ENCODE data around the gene P2RX3.
"Not testable (repeated sequence)": the region's sequence is repeated elsewhere in the genome, so short reads cannot be mapped to it uniquely, and the experiment has no call there.

P2RX3 gene

GRCh38 chr11:57377107-57377506 is 39.0 kb downstream of the P2RX3 start:
- DNase-seq: no peak

- DNase-seq: no peak
Measured at GRCh38 chr11:57378186-57378585, 40.0 kb downstream of the P2RX3 start.

GRCh38 chr11:57379732-57380131 is 41.6 kb downstream of the P2RX3 start:
- no peak for DNase-seq

GRCh38 chr11:57380975-57381374 is 42.8 kb downstream of the P2RX3 start, which contains the start of gene PRG3:
TSS of gene PRG3 (minus strand) at chr11:57381150. CDS start at chr11:57380708, 442 bp downstream.
- no peak for DNase-seq

GRCh38 chr11:57386178-57386940 is 48.2 kb downstream of the P2RX3 start:
- DNase-seq: no peak

GRCh38 chr11:57387289-57388030 is 49.3 kb downstream of the P2RX3 start:
- no peak for DNase-seq

GRCh38 chr11:57390535-57390934 is 52.4 kb downstream of the P2RX3 start, which contains the start of gene PRG2:
TSS of gene PRG2 (minus strand) at chr11:57390650. CDS start at chr11:57389944, 706 bp downstream.
- no peak for DNase-seq

- no peak for DNase-seq
Measured at GRCh38 chr11:57391111-57391510, 53.0 kb downstream of the P2RX3 start.

- no peak for DNase-seq
Measured at GRCh38 chr11:57391539-57391938, 53.4 kb downstream of the P2RX3 start.

- no peak for DNase-seq
Measured at GRCh38 chr11:57392066-57392762, 54.1 kb downstream of the P2RX3 start.

- no peak for DNase-seq
Measured at GRCh38 chr11:57392763-57393105, 54.6 kb downstream of the P2RX3 start.

GRCh38 chr11:57394203-57394965 is 56.2 kb downstream of the P2RX3 start:
- no peak for DNase-seq

GRCh38 chr11:57395905-57396623 is 57.9 kb downstream of the P2RX3 start:
- DNase-seq: no peak

- no peak for DNase-seq
Measured at GRCh38 chr11:57396744-57397143, 58.6 kb downstream of the P2RX3 start.

GRCh38 chr11:57397394-57397990 is 59.3 kb downstream of the P2RX3 start:
- DNase-seq: no peak

GRCh38 chr11:57399221-57399620 is 61.1 kb downstream of the P2RX3 start:
- no peak for DNase-seq

GRCh38 chr11:57399972-57400578 is 61.9 kb downstream of the P2RX3 start:
- no peak for DNase-seq

- DNase-seq: no peak
Measured at GRCh38 chr11:57402188-57403002, 64.2 kb downstream of the P2RX3 start.

GRCh38 chr11:57403003-57403801 is 65.0 kb downstream of the P2RX3 start:
- DNase-seq: not testable (repeated sequence)

GRCh38 chr11:57403802-57404147 is 65.6 kb downstream of the P2RX3 start:
- no peak for DNase-seq

All from CD4-positive, alpha-beta T cell treated with Interleukin-12 subunit alpha and Interleukin-12 subunit beta, for 1 hour (primary cell).